ENCODE results near the gene CAMKK1.

DNA sequence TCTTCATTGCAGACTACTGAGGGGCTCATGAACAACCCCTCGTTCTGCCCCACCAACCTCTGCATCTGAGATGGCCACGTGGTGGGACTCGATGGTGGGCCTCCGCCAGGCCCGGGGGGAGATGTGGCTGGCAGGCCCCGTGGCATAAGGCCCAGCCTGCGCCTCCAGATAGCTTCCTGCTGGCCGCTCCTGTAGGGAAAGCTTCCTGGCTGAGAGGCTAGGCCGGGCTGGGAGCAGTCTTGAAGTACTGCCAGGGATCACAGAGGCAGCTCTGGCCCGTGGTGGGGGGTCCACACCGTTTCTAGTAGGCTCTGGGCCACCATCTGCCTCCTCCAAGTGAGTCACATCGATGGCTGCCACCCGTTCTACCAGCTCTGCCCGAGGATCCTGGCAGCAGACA is 7.6 kb downstream of the CAMKK1 start:
- TF ChIP-seq, protein P1, sequence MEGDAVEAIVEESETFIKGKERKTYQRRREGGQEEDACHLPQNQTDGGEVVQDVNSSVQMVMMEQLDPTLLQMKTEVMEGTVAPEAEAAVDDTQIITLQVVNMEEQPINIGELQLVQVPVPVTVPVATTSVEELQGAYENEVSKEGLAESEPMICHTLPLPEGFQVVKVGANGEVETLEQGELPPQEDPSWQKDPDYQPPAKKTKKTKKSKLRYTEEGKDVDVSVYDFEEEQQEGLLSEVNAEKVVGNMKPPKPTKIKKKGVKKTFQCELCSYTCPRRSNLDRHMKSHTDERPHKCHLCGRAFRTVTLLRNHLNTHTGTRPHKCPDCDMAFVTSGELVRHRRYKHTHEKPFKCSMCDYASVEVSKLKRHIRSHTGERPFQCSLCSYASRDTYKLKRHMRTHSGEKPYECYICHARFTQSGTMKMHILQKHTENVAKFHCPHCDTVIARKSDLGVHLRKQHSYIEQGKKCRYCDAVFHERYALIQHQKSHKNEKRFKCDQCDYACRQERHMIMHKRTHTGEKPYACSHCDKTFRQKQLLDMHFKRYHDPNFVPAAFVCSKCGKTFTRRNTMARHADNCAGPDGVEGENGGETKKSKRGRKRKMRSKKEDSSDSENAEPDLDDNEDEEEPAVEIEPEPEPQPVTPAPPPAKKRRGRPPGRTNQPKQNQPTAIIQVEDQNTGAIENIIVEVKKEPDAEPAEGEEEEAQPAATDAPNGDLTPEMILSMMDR (conservative IDR thresholded peaks at IDR 0.05; ENCODE audit: low read length): no peak
- no peak for TF ChIP-seq EZH2phosphoT487 (IDR thresholded peaks at IDR 0.05; ENCODE audit: borderline replicate concordance)

All from Loucy (cell line).